Caco-2 (cell line): ENCODE data around the gene RIMS1. TPM values are rescaled to one million over a fixed set of nuclear protein-coding genes. Genes with fewer than 3 reads are reported as not detected.

Source experiments
- BruUV-seq: library from RNA; stranded (reverse); fragments of 400-500 nt; replicated peaks from 2 replicates; lab custom pipeline; 2021; lab: Mats Ljungman, UMichigan
- CTCF ChIA-PET: fragments of 300-600 bp; sonication (Branson Sonifier 250); formaldehyde crosslinking; loops from one replicate; lab custom pipeline; 2022; ENCODE audit warnings: antibody characterized with exemption; lab: Charles Lee
- POLR2A ChIA-PET: fragments of 300-600 bp; sonication (Branson Sonifier 250); formaldehyde crosslinking; loops from one replicate; lab custom pipeline; 2022; ENCODE audit warnings: antibody characterized with exemption; lab: Charles Lee
- DNase-seq, 2 experiments: peaks; one replicate each; pipeline versions ENCODE4 v3.0.0 to v3.0.0-alpha.2; 2020 to 2022
- H3K27me3 ChIP-seq: replicated peaks from 2 replicates; pipeline ENCODE4 v1.6.0; 2011; ENCODE audit warnings: low read length; ENCODE audit not compliant: control insufficient read depth, insufficient read depth
- H3K36me3 ChIP-seq: 2 replicates; pipeline ENCODE4 v1.5.1; 2011; ENCODE audit warnings: low read length; ENCODE audit not compliant: control insufficient read depth, insufficient read depth
- H3K4me1 ChIP-seq: fragments of 250-450 bp; sonication (Bioruptor Pico); 2 replicates; pipeline ENCODE4 v1.5.1; 2020; ENCODE audit warnings: mild to moderate bottlenecking
- H3K4me3 ChIP-seq: 2 replicates; pipeline ENCODE4 v1.5.1; 2011; ENCODE audit warnings: low read depth, mild to moderate bottlenecking, control low read depth, low read length
- H3K9me3 ChIP-seq: fragments of 250-450 bp; sonication (Bioruptor Pico); 2 replicates; pipeline ENCODE4 v1.5.1; 2020; ENCODE audit warnings: mild to moderate bottlenecking, moderate library complexity
- H3K27ac Mint-ChIP-seq: one replicate; pipeline ENCODE4 v1.8.0; 2022; ENCODE audit warnings: mixed read lengths; ENCODE audit not compliant: unreplicated experiment
- H3K27me3 Mint-ChIP-seq: one replicate; pipeline ENCODE4 v1.8.0; 2022; ENCODE audit warnings: mixed read lengths; ENCODE audit not compliant: insufficient read depth, unreplicated experiment
- H3K36me3 Mint-ChIP-seq: one replicate; pipeline ENCODE4 v1.8.0; 2022; ENCODE audit warnings: mild to moderate bottlenecking, mixed read lengths; ENCODE audit not compliant: insufficient read depth, unreplicated experiment
- H3K4me1 Mint-ChIP-seq: one replicate; pipeline ENCODE4 v1.8.0; 2022; ENCODE audit warnings: low read depth, mixed read lengths; ENCODE audit not compliant: unreplicated experiment
- H3K4me3 Mint-ChIP-seq: one replicate; pipeline ENCODE4 v1.8.0; 2022; ENCODE audit warnings: mild to moderate bottlenecking, moderate library complexity, mixed read lengths; ENCODE audit not compliant: unreplicated experiment
- H3K9me3 Mint-ChIP-seq: one replicate; pipeline ENCODE4 v1.8.0; 2022; ENCODE audit warnings: mixed read lengths; ENCODE audit not compliant: unreplicated experiment
- CTCF ChIP-seq, 2 experiments: fragments of 200-600 bp in 1 of 2; IDR thresholded peaks; 1 replicate in 1 of 2; 2 replicates in 1 of 2; pipeline versions ENCODE4 v1.5.1 to v1.8.0; 2011 to 2022; ENCODE audit warnings: antibody characterized with exemption in 1 of 2, control low read depth in 1 of 2, inconsistent platforms in 1 of 2, low read depth in 1 of 2, low read length in 1 of 2, mild to moderate bottlenecking in 1 of 2, moderate library complexity in 1 of 2; ENCODE audit not compliant: insufficient read depth in 1 of 2, severe bottlenecking in 1 of 2, unreplicated experiment in 1 of 2
- intact Hi-C: fragments of 100-400 bp; cut with micrococcal nuclease; formaldehyde crosslinking; loops from one replicate; pipeline ENCODE4 v1.10.0; 2022; ENCODE audit not compliant: unreplicated experiment
- total RNA-seq: library from RNA; stranded (reverse); gene quantifications from 2 replicates; pipeline ENCODE4 v1.2.3, GENCODE V29; 2022

The RIMS1 gene
- total RNA-seq, 1 experiment from 2014 or later: 3.4 TPM

- H3K36me3 ChIP-seq: no peaks in the 10 kb centered on the region
- no peaks in the 10 kb centered on the region for H3K27me3 ChIP-seq
- no peaks in the 10 kb centered on the region for H3K9me3 ChIP-seq
- H3K4me1 Mint-ChIP-seq: no peaks in the 10 kb centered on the region
- no peak overlapping the region for H3K4me3 ChIP-seq
- TF ChIP-seq CTCF (IDR thresholded peaks at IDR 0.05; ENCODE audit: insufficient read depth in 1 of 2, low read depth in 1 of 2, low read length in 1 of 2, severe bottlenecking in 1 of 2, unreplicated experiment in 1 of 2): no peak
- no peak overlapping the region for H3K27ac Mint-ChIP-seq
- ChIA-PET POLR2A (no interaction called here), CTCF (no interaction called here)
- H3K4me3 Mint-ChIP-seq: no peak overlapping the region
- H3K36me3 Mint-ChIP-seq: no peaks in the 10 kb centered on the region
- no peak for DNase-seq
- intact Hi-C loops: no loop called here
- no peaks in the 10 kb centered on the region for H3K4me1 ChIP-seq
- no peaks in the 10 kb centered on the region for H3K9me3 Mint-ChIP-seq
- H3K27me3 Mint-ChIP-seq: peaks cover 3% of the 10 kb centered on the region
- BruUV-seq: no TSS peak
Measured at GRCh38 chr6:72175916-72176315, 289.6 kb downstream of the RIMS1 start.

GRCh38 chr6:72182337-72183246, 296.2 kb downstream of the RIMS1 start:
- no peaks in the 10 kb centered on the region for H3K36me3 Mint-ChIP-seq
- Histone ChIP-seq H3K36me3 (no peaks in the 10 kb centered on the region), H3K4me3 (peak overlapping the region; percentile 42), H3K27me3 (no peaks in the 10 kb centered on the region), H3K9me3 (no peaks in the 10 kb centered on the region), H3K4me1 (no peaks in the 10 kb centered on the region)
- no TSS peak for BruUV-seq
- peaks cover 12% of the 10 kb centered on the region for H3K4me1 Mint-ChIP-seq
- ChIA-PET POLR2A (no interaction called here), CTCF (interaction anchor here (0.9 kb wide), 1 partner anchor 35 kb away, joined by 4 read pairs; no protein-coding TSS in a partner anchor)
- peaks cover 17% of the 10 kb centered on the region for H3K27me3 Mint-ChIP-seq
- TF ChIP-seq CTCF (IDR thresholded peaks at IDR 0.05; ENCODE audit: insufficient read depth in 1 of 2, low read depth in 1 of 2, low read length in 1 of 2, severe bottlenecking in 1 of 2, unreplicated experiment in 1 of 2): no peak
- H3K4me3 Mint-ChIP-seq: peak overlapping the region; percentile 87
- peak; percentile 65 to 72 for DNase-seq
- peak overlapping the region; percentile 53 for H3K27ac Mint-ChIP-seq
- no peaks in the 10 kb centered on the region for H3K9me3 Mint-ChIP-seq
- intact Hi-C loops: no loop called here

DNA sequence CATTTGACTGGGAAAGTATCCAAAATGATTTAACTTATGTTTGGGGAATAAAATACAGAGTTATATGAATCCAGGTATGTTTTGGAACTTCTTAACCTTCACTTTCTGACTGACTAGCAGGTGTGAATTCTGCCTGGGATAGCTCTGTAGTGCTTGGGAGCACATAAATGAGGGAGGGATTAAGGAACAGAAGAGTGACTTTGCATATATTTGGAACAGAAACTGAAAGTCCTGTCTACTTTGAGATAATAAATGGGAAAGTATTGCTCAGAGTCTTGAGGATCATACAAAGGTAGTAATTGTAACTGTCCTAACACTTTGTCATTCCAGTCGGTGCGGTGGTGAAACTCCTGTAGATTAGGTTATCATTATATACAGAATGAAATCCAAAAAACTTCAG, 317.6 kb downstream of the RIMS1 start:
- H3K4me1 ChIP-seq: no peaks in the 10 kb centered on the region
- H3K4me3 Mint-ChIP-seq: no peak overlapping the region
- no peak for DNase-seq
- H3K36me3 Mint-ChIP-seq: no peaks in the 10 kb centered on the region
- no peak overlapping the region for H3K4me3 ChIP-seq
- no peaks in the 10 kb centered on the region for H3K9me3 Mint-ChIP-seq
- TF ChIP-seq CTCF (IDR thresholded peaks at IDR 0.05; ENCODE audit: insufficient read depth in 1 of 2, low read depth in 1 of 2, low read length in 1 of 2, severe bottlenecking in 1 of 2, unreplicated experiment in 1 of 2): no peak
- H3K27me3 ChIP-seq: no peaks in the 10 kb centered on the region
- no TSS peak for BruUV-seq
- H3K27me3 Mint-ChIP-seq: peaks cover 12% of the 10 kb centered on the region
- no peaks in the 10 kb centered on the region for H3K4me1 Mint-ChIP-seq
- no peak overlapping the region for H3K27ac Mint-ChIP-seq
- ChIA-PET CTCF (no interaction called here), POLR2A (no interaction called here)
- intact Hi-C loops: no loop called here
- H3K9me3 ChIP-seq: no peaks in the 10 kb centered on the region
- H3K36me3 ChIP-seq: no peaks in the 10 kb centered on the region
